Vagina (tissue), 2 donors: ENCODE data around the gene KIF27.

Experiments used
- POLR2AphosphoS5 ChIP-seq, 2 donors: sonication (generic); formaldehyde crosslinking; IDR thresholded peaks; one replicate each; pipeline ENCODE4 v1.9.0; 2017; ENCODE audit warnings: antibody characterized with exemption in 2 of 2, mild to moderate bottlenecking in 2 of 2, low read depth in 1 of 2; ENCODE audit not compliant: insufficient read depth in 1 of 2
- TF ChIP-seq, protein P1 (sequence below), 3 experiments: fragments of 450-650 bp in 2 of 3; fragments of 200-600 bp in 1 of 3; sonication (generic) in 1 of 3; IDR thresholded peaks; one replicate each; pipeline ENCODE4 v1.5.1; 2017 to 2019; ENCODE audit warnings: antibody characterized with exemption in 3 of 3, mild to moderate bottlenecking in 2 of 3, moderate library complexity in 2 of 3

DNA sequence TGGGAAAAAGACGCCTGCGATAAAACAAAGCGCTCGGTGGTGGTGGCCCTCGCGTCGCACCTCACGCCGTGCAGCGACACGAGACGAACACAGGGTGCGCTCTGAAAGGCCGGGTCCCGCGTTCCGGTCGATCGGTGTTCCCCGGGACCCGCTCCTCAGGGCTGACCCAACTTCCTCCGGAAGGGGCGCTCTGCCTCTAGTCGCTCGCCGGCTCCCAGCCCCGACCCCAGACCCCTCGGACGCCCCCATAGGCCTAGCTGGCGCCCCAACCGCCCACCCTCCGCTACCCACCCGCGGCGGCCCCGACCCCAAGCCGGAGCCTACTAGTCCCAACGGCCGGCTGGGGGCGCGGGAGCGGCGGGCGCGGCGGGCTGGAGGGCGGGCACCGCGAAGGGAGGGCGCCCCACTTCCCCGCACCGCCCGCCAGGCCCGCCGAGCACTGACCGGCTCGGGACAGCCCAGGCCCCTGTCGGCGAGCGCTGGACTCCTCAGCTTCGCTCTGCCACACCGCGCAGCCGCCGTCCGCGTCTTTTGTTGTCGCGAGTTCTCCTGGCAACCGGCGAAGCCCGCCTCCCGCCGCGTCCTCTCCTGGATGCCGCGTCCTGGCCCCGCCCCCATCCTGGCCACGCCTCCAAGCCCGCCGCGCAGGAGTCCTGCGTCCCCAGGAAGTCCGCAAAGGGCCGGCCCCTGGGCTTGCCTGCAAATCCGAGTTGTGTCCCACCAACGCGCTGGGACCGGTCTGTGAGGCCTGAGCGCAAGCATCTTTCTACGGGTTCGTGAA, at the start of gene KIF27:
- TF ChIP-seq, protein P1, sequence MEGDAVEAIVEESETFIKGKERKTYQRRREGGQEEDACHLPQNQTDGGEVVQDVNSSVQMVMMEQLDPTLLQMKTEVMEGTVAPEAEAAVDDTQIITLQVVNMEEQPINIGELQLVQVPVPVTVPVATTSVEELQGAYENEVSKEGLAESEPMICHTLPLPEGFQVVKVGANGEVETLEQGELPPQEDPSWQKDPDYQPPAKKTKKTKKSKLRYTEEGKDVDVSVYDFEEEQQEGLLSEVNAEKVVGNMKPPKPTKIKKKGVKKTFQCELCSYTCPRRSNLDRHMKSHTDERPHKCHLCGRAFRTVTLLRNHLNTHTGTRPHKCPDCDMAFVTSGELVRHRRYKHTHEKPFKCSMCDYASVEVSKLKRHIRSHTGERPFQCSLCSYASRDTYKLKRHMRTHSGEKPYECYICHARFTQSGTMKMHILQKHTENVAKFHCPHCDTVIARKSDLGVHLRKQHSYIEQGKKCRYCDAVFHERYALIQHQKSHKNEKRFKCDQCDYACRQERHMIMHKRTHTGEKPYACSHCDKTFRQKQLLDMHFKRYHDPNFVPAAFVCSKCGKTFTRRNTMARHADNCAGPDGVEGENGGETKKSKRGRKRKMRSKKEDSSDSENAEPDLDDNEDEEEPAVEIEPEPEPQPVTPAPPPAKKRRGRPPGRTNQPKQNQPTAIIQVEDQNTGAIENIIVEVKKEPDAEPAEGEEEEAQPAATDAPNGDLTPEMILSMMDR (IDR thresholded peaks at IDR 0.05): peak in 1 of 3 experiments; percentile 46
- peak; percentile 55 to 87 for TF ChIP-seq POLR2AphosphoS5 (IDR thresholded peaks at IDR 0.05; ENCODE audit: insufficient read depth in 1 of 2, low read depth in 1 of 2)
